ENCODE measurements around the gene LMNA. TPM values are rescaled to one million over a fixed set of nuclear protein-coding genes. Genes with fewer than 3 reads are reported as not detected.

LMNA gene
- total RNA-seq, 2 donors from 2014 or later, result 919 to 1,908 TPM

DNA sequence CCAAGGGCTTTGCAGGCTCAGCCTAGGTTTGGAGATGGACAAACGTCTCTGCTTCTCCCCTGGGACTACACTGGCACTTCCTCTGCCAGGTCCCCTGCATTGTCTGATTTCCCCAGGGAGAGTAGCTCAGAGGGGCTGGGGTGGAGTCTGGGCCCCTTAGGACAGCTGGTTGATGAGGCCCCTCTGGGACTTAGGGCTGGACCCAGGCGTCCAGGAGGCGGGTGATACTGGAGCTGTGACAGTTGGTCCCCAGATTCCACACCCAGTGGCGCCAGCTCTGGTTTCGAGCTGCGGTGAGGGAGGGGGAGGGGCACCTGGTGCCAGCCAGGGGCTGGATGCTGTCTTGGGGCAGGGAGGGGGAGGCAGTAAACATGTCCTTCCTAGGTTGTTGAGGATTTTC, 24.8 kb upstream of the LMNA start:
- Mint-ChIP-seq H3K4me1 (peaks cover 10% of the 10 kb centered on the region), H3K36me3 (ENCODE audit: low read depth) (peaks cover 2% of the 10 kb centered on the region), H3K4me3 (no peak overlapping the region), H3K27ac (no peak overlapping the region), H3K27me3 (peaks cover 38% of the 10 kb centered on the region)
- DNase-seq (no peak), ATAC-seq (no peak)
- H3K9me3 ChIP-seq (ENCODE audit: control insufficient read depth, low read length, poor library complexity, severe bottlenecking), result no peaks in the 10 kb centered on the region

DNA sequence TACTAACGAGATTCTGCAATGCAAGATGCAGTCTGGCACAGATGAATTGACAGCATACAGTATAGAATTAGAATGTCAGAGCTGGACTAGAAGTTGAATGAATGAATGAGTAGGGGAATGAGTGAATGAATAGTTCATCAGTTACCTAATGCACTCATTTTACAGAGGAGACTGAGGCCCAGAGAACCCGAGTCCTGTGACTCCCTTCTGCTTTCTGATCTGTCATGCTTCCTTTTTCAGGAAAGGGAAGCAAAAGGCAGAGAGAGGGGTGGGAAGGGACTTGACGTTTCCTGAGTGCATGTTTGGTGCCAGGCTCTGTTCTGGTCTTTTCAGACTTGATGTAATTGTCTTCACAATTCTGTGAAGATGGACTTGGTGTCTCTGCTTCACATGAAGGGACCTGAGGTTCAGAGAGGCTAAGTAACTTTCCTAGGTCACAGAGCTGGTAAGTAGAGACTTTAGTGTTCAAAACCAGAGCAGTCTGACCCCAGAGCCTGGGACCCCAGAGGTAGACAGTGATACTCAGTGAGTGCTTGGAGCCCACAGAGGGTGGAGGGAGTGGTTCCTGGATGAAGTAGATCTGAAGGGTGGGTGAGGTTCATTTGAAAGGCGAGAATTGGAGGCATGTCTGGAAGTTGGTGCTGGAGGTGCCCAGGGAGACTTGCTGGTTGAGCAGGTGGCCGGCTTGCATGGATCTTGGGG, 24.2 kb upstream of the LMNA start:
- peaks cover 32% of the 10 kb centered on the region for H3K27me3 Mint-ChIP-seq
- H3K4me1 Mint-ChIP-seq, result peaks cover 10% of the 10 kb centered on the region
- no peak for DNase-seq
- H3K27ac Mint-ChIP-seq, result no peak overlapping the region
- no peaks in the 10 kb centered on the region for H3K9me3 ChIP-seq (ENCODE audit: control insufficient read depth, low read length, poor library complexity, severe bottlenecking)
- H3K4me3 Mint-ChIP-seq, result no peak overlapping the region
- peak; percentile 26 for ATAC-seq
- peaks cover 2% of the 10 kb centered on the region for H3K36me3 Mint-ChIP-seq (ENCODE audit: low read depth)

DNA sequence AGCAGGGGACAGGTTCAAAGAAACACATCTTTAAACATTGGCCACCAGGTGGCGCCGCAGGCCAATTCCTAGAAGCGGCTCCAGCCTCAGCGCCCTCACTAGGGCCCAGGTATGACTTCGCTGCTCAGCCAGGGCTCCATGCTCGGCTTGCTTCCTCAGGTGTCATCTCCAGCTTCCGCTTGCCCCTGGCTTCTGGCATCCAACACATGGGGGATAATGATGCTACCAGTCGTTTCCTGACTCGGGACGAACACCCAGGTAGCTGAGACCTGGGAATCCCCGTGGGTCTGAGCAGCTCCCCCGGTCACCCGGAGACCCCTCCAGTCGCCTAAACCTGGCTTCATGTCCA, 23.7 kb upstream of the LMNA start:
- no peaks in the 10 kb centered on the region for H3K9me3 ChIP-seq (ENCODE audit: control insufficient read depth, low read length, poor library complexity, severe bottlenecking)
- H3K4me3 Mint-ChIP-seq, result no peak overlapping the region
- ATAC-seq, result peak; percentile 97
- H3K36me3 Mint-ChIP-seq (ENCODE audit: low read depth), result peaks cover 2% of the 10 kb centered on the region
- peaks cover 27% of the 10 kb centered on the region for H3K27me3 Mint-ChIP-seq
- H3K27ac Mint-ChIP-seq, result no peak overlapping the region
- peaks cover 12% of the 10 kb centered on the region for H3K4me1 Mint-ChIP-seq
- peak; percentile 78 to 90 (median 81) for DNase-seq

DNA sequence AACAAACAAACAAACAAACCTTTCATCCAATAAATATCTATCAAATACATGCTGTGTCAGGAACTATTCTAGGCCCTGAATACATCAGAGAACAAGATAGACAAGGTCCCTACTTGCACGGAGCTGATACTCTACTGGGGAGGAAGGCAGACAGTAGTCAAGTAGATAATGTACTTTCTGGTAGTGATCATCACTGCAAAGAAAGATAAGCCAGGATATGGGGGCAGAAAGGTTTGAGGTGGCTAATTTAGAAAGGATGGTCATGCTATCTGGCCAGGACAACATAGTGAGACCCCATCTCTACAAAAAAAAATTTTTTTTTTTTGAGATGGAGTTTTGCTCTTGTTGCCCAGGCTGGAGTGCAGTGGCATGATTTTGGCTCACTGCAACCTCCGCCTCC, 22.9 kb upstream of the LMNA start:
- H3K4me1 Mint-ChIP-seq, result peaks cover 20% of the 10 kb centered on the region
- no peak overlapping the region for H3K27ac Mint-ChIP-seq
- H3K27me3 Mint-ChIP-seq, result peaks cover 19% of the 10 kb centered on the region
- peaks cover 2% of the 10 kb centered on the region for H3K36me3 Mint-ChIP-seq (ENCODE audit: low read depth)
- no peaks in the 10 kb centered on the region for H3K9me3 ChIP-seq (ENCODE audit: control insufficient read depth, low read length, poor library complexity, severe bottlenecking)
- no peak overlapping the region for H3K4me3 Mint-ChIP-seq
- no peak for DNase-seq
- ATAC-seq, result no peak

DNA sequence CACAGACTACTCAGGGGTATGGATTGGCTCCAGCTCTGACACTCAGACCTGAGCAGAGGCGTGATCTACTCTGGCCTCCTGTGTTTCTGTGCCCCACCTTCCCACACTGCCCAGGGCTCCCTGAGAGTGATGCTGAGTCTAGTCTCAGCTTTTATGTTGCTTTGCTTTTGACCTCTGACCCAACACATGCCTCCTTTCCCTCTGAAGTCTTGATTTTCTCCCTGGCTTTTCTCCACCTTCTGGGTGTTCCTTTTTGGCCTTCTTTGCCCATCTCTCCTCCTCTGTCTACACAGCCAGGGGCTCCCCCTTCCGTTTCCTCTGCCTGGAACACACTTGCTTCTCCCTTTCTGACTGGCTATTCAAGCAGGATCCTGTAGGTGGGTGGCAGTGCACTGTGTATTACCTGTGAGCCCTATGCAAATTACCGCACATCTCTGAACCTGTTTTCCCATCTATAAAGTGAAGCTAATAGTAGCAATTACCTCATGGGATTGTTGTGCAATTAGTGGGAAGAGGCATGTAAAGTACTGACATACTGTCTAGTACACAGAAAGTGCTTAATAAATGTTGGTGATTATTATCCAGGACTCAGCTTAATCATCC, 18.5 kb upstream of the LMNA start:
- ATAC-seq, result no peak
- Mint-ChIP-seq H3K36me3 (ENCODE audit: low read depth) (no peaks in the 10 kb centered on the region), H3K4me3 (peak overlapping the region; percentile 75)

DNA sequence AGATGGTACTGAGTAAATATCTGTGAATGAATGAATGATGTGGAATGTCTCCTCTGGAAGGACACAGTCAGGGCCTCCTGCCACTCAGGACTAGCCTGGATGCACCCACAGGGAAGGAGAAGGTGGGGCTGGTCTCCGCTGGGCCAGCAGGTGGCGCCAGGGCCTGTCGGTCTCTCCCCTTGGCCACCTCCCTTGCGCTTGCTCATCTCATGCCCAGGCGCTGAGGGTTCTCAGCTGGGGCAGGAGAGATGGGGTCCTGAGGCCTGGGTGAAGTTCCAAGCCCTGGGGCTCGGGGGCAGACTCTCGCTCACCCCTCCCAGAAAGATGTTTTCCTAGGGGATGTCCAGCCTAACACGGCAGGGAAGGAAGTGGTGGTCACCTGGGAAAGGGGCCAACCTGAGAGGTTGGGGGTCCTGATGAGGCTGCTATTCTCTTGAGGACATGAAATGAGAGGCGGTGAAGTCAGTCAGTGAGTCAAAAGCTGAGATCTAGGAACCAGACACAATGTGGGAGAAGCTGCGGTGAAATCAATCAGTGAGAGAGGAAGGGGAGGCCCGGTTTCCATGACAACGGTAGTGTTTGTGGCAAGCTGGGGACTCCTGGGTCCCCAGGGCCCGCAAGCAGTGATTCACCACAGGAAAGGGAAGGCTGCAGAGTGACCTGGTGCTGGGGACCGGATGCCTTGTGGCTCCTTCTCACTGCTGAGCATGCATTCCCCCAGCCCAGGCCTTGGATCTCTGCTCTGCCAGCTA, 17.7 kb upstream of the LMNA start:
- H3K9me3 ChIP-seq (ENCODE audit: control insufficient read depth, low read length, poor library complexity, severe bottlenecking), result no peaks in the 10 kb centered on the region
- no peaks in the 10 kb centered on the region for H3K36me3 Mint-ChIP-seq (ENCODE audit: low read depth)
- no peaks in the 10 kb centered on the region for H3K27me3 Mint-ChIP-seq
- peak; percentile 74 to 85 (median 82) for DNase-seq
- ATAC-seq, result peak; percentile 85
- peak overlapping the region; percentile 100 for H3K27ac Mint-ChIP-seq
- peaks cover 45% of the 10 kb centered on the region for H3K4me1 Mint-ChIP-seq
- H3K4me3 Mint-ChIP-seq, result peak overlapping the region; percentile 75

More for the DNA sequence above, 18.5 kb upstream of the LMNA start:
- peaks cover 45% of the 10 kb centered on the region for H3K4me1 Mint-ChIP-seq
- H3K27ac Mint-ChIP-seq, result peak overlapping the region; percentile 100
- DNase-seq, result no peak
- no peaks in the 10 kb centered on the region for H3K9me3 ChIP-seq (ENCODE audit: control insufficient read depth, low read length, poor library complexity, severe bottlenecking)
- no peaks in the 10 kb centered on the region for H3K27me3 Mint-ChIP-seq

DNA sequence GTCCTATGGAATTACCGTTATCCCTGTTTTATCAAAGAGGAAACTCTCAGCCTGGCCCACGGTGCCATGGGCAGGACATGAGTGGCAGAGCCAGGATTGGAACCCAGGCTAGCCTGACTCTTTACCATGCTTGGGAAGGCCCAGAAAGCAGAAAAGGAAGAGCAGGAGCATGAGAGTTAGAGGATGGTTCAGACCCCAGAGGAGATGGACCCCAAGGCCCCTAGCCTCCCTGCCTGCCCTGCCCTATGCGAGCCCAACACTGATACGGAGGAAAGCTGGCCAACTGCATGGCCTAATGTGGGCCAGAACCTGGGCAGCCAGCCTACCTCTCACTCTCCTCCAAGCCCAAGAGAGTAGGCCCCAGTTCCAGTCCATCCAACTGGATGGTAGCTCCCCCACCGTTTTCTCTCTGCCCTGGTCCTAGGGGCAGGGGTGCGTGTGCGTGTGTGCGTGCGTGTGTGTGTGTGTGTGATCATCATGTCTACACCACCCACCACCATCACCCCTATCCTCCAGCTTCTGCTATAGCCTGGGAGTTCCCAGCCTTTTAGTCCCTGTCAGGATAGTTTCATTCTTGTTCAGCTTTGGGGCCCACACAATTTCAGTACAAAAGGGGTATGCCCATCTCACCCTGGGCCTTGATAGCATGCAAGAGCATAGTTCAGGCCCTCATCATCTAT, 16.9 kb upstream of the LMNA start:
- Mint-ChIP-seq H3K27ac (peak overlapping the region; percentile 100), H3K4me1 (peaks cover 47% of the 10 kb centered on the region), H3K36me3 (ENCODE audit: low read depth) (no peaks in the 10 kb centered on the region), H3K27me3 (no peaks in the 10 kb centered on the region), H3K4me3 (peak overlapping the region; percentile 75)
- DNase-seq (no peak), ATAC-seq (no peak)
- no peaks in the 10 kb centered on the region for H3K9me3 ChIP-seq (ENCODE audit: control insufficient read depth, low read length, poor library complexity, severe bottlenecking)

DNA sequence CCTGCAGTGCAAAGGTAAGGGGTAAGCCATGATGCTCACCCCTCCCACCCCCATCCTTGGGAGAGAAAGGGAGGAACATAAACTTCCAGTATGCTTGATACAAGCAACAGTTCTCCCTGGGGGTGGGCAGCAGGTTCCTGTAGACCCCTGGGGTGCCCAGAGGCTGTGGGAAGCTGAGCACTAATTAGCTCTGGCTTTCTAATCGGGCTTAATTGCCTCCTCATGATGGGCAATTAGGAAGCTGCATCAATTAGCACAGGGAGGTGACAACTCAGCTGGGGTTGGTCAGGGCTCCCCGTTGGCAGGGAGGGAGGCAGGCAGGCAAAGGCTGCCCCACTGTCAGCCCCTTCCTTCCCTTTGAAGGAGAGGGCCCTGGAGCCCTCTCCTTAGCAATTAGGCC, 15.7 kb upstream of the LMNA start:
- H3K27me3 Mint-ChIP-seq, result no peaks in the 10 kb centered on the region
- peaks cover 53% of the 10 kb centered on the region for H3K4me1 Mint-ChIP-seq
- H3K4me3 Mint-ChIP-seq, result no peak overlapping the region
- DNase-seq, result no peak
- no peak for ATAC-seq
- peak overlapping the region; percentile 100 for H3K27ac Mint-ChIP-seq
- H3K36me3 Mint-ChIP-seq (ENCODE audit: low read depth), result no peaks in the 10 kb centered on the region
- H3K9me3 ChIP-seq (ENCODE audit: control insufficient read depth, low read length, poor library complexity, severe bottlenecking), result no peaks in the 10 kb centered on the region

DNA sequence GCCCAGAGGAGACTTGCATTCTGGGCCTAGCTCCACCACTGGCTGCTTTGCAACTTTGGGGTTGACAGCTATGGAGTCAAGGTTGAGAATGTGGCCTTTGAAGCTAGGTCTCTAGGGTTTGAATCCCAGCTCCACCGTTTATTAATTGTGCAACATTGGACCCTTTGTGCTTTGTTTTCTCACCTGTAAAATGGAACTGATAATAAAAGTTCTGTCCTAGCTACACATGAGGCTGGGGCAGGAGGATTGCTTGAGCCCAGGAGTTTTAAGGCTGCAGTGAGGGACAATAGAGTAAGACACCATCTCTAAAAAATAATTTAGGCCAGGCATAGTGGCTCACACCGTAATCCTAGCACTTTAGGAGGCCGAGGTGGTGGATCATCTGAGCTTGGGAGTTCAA, 15.2 kb upstream of the LMNA start:
- DNase-seq (no peak), ATAC-seq (no peak)
- no peak overlapping the region for H3K4me3 Mint-ChIP-seq
- H3K9me3 ChIP-seq (ENCODE audit: control insufficient read depth, low read length, poor library complexity, severe bottlenecking), result no peaks in the 10 kb centered on the region
- H3K27ac Mint-ChIP-seq, result peak overlapping the region; percentile 100
- H3K36me3 Mint-ChIP-seq (ENCODE audit: low read depth), result no peaks in the 10 kb centered on the region
- H3K4me1 Mint-ChIP-seq, result peaks cover 57% of the 10 kb centered on the region
- H3K27me3 Mint-ChIP-seq, result no peaks in the 10 kb centered on the region

- Mint-ChIP-seq H3K27me3 (no peaks in the 10 kb centered on the region), H3K36me3 (ENCODE audit: low read depth) (no peaks in the 10 kb centered on the region), H3K4me3 (no peak overlapping the region), H3K27ac (peak overlapping the region; percentile 100), H3K4me1 (peaks cover 62% of the 10 kb centered on the region)
- ATAC-seq (no peak), DNase-seq (no peak)
- H3K9me3 ChIP-seq (ENCODE audit: control insufficient read depth, low read length, poor library complexity, severe bottlenecking), result no peaks in the 10 kb centered on the region
These were observed 14.1 kb upstream of the LMNA start for GRCh38 chr1:156100205-156100995.

- DNase-seq (no peak), ATAC-seq (no peak)
- no peaks in the 10 kb centered on the region for H3K9me3 ChIP-seq (ENCODE audit: control insufficient read depth, low read length, poor library complexity, severe bottlenecking)
- peaks cover 57% of the 10 kb centered on the region for H3K4me1 Mint-ChIP-seq
- H3K36me3 Mint-ChIP-seq (ENCODE audit: low read depth), result no peaks in the 10 kb centered on the region
- H3K27ac Mint-ChIP-seq, result peak overlapping the region; percentile 100
- H3K27me3 Mint-ChIP-seq, result no peaks in the 10 kb centered on the region
- H3K4me3 Mint-ChIP-seq, result peak overlapping the region; percentile 34
These were observed 12.6 kb upstream of the LMNA start for GRCh38 chr1:156101880-156102279.

DNA sequence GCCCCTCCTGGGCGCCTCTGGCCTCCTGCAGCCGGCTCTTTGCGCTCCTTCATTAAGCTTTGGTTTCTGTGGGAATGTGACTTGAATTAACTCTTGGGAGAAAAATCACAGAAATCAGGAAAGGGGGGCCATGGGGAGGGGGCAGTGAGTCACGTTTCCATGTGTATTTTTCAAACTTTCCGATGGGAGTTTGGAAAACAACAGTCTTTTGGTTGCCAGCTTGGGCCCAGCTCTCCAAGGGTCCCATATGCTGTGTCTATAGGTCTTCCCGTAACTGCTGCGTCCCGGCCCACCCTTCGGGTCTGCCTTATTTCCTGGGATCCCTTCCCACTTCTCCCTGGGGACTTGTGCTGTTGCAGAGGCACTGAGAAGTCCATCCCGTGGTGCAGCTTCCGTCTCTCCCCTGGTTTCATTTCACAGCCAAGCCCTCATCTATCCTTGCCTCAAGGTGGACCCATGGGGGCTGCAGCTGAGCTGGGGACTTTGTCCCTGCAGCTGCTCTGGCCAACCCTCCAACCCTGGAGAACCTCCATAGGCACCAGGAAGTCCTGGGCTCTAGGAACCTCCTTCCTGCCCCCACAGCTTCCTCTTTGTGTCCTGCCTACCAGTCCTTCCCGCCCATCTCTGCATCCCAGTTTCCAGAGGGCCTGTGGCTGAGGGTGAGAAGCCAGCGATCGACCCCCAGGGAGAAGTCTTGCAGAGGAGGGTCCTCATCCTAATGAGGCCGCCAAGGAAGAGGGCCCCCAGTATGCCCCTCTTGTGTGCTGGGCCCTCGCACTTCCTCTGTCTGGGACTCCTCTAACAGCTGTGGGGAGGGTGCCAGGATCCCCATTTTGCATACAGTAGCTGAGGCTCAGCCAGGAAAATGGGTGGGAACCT, 11.6 kb upstream of the LMNA start:
- H3K4me1 Mint-ChIP-seq, result peaks cover 48% of the 10 kb centered on the region
- H3K27ac Mint-ChIP-seq, result peak overlapping the region; percentile 100
- H3K9me3 ChIP-seq (ENCODE audit: control insufficient read depth, low read length, poor library complexity, severe bottlenecking), result no peaks in the 10 kb centered on the region
- ATAC-seq (no peak), DNase-seq (no peak)
- H3K36me3 Mint-ChIP-seq (ENCODE audit: low read depth), result no peaks in the 10 kb centered on the region
- no peaks in the 10 kb centered on the region for H3K27me3 Mint-ChIP-seq
- no peak overlapping the region for H3K4me3 Mint-ChIP-seq
